ENCODE data around the gene NLGN1. TPM values are rescaled to one million over a fixed set of nuclear protein-coding genes. Genes with fewer than 3 reads are reported as not detected.

The NLGN1 gene
- total RNA-seq, 1 experiment from 2014 or later = not detected

DNA sequence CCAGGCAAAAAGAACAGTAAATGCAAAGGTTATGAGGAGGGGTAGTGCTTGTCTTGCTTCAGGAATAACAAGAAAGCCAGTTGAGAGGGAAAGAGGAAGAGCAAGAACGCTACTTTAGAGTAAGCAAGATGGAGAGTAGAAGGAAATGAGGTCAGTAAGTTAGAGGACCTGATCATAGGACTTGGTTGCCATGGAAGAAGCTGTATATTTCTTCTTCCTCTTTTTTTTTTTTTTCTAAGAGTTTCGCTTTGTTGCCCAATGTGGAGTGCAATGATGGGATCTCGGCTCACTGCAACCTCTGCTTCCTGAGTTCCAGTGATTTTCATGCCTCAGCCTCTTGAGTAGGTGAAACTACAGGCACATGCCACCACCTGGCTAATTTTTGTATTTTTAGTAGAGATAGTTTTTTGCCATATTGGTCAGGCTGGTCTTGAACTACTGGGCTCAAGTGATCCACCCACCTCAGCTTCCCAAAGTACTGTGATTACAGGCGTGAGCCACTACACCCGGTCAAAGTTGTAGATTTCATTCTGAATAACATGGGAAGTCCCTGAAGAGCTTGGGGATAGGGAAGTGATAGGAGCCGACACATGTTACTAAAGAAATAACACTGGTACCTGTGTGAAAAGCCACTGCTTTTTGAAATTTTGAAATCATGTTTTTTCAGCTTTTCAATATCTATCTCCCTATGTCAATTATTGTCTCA lies 933.7 kb downstream of the NLGN1 start:
- H3K36me3 Mint-ChIP-seq (ENCODE audit: insufficient read depth, unreplicated experiment) = no peaks in the 10 kb centered on the region
- no peak overlapping the region for H3K4me3 Mint-ChIP-seq (ENCODE audit: unreplicated experiment)
- no peak for DNase-seq (ENCODE audit: unreplicated experiment)
- intact Hi-C loops (cut with micrococcal nuclease) = no loop called here
- no TSS peak for BruUV-seq (replicated peaks)
- H3K27ac Mint-ChIP-seq (ENCODE audit: low read depth, unreplicated experiment) = no peak overlapping the region
- H3K4me1 Mint-ChIP-seq (ENCODE audit: insufficient read depth, unreplicated experiment) = peaks cover 9% of the 10 kb centered on the region
- H3K9me3 Mint-ChIP-seq (ENCODE audit: unreplicated experiment) = peaks cover 8% of the 10 kb centered on the region
- no peaks in the 10 kb centered on the region for H3K27me3 Mint-ChIP-seq (ENCODE audit: insufficient read depth, unreplicated experiment)
- POLR2A ChIA-PET = no interaction called here
- TF ChIP-seq CTCF (IDR thresholded peaks at IDR 0.05; ENCODE audit: unreplicated experiment) = no peak
- CTCF ChIA-PET = interaction anchor here (0.5 kb wide), 1 partner anchor 339 kb away, joined by 3 read pairs; no protein-coding TSS in a partner anchor

GRCh38 chr3:174332391-174332790 lies 934.8 kb downstream of the NLGN1 start:
- Mint-ChIP-seq H3K4me1 (ENCODE audit: insufficient read depth, unreplicated experiment) (peaks cover 9% of the 10 kb centered on the region), H3K36me3 (ENCODE audit: insufficient read depth, unreplicated experiment) (no peaks in the 10 kb centered on the region), H3K27me3 (ENCODE audit: insufficient read depth, unreplicated experiment) (no peaks in the 10 kb centered on the region), H3K9me3 (ENCODE audit: unreplicated experiment) (peaks cover 8% of the 10 kb centered on the region), H3K27ac (ENCODE audit: low read depth, unreplicated experiment) (no peak overlapping the region), H3K4me3 (ENCODE audit: unreplicated experiment) (no peak overlapping the region)
- no TSS peak for BruUV-seq (replicated peaks)
- no peak for TF ChIP-seq CTCF (IDR thresholded peaks at IDR 0.05; ENCODE audit: unreplicated experiment)
- no peak for DNase-seq (ENCODE audit: unreplicated experiment)
- intact Hi-C loops (cut with micrococcal nuclease) = no loop called here
- ChIA-PET CTCF (no interaction called here), POLR2A (no interaction called here)

DNA sequence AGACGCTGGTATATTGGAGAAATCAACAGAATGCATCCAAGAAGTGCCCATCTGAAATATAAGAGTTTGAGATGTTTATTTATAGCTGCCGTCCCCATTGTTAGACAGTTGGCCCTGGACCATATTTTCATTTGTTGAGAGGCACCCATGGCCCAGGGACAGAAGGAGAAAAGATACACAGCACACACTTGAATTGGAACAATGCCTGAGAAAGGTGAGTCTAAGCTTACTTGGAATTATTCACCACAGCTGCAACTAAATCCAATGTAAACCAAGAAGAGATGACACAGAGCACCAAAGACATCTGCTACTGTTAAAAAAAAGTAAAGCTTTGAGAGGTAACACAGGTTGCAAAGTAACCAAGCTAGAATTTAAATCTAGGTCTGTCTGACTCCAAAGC lies 936.1 kb downstream of the NLGN1 start:
- ChIA-PET POLR2A (interaction anchor here (0.7 to 0.8 kb wide), 2 partner anchors 27 to 52 kb away, joined by 3 read pairs; no protein-coding TSS in a partner anchor), CTCF (no interaction called here)
- no peak for DNase-seq (ENCODE audit: unreplicated experiment)
- peaks cover 8% of the 10 kb centered on the region for H3K9me3 Mint-ChIP-seq (ENCODE audit: unreplicated experiment)
- no peaks in the 10 kb centered on the region for H3K27me3 Mint-ChIP-seq (ENCODE audit: insufficient read depth, unreplicated experiment)
- H3K27ac Mint-ChIP-seq (ENCODE audit: low read depth, unreplicated experiment) = no peak overlapping the region
- no peak for TF ChIP-seq CTCF (IDR thresholded peaks at IDR 0.05; ENCODE audit: unreplicated experiment)
- intact Hi-C loops (cut with micrococcal nuclease) = no loop called here
- H3K4me1 Mint-ChIP-seq (ENCODE audit: insufficient read depth, unreplicated experiment) = peaks cover 9% of the 10 kb centered on the region
- no peak overlapping the region for H3K4me3 Mint-ChIP-seq (ENCODE audit: unreplicated experiment)
- H3K36me3 Mint-ChIP-seq (ENCODE audit: insufficient read depth, unreplicated experiment) = no peaks in the 10 kb centered on the region
- BruUV-seq (replicated peaks) = no TSS peak

DNA sequence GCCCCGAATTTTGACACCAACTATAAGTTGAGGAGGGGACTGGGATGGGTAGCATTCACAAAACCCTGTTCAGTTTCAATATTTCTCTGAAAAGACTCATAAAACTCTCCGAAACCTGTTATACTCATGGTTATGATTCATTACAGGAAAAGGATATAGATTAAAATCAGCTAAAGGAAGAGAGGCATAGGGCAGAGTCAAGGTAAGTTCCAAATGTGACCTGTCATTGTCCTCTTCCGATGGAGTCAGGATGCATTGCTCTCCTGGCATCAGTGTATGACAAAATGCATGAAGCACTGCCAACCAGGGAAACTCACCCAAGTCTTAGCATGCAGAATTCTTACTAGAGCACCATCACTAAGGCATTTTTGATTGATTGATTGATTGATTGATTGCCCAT lies 936.6 kb downstream of the NLGN1 start:
- no TSS peak for BruUV-seq (replicated peaks)
- no peak for DNase-seq (ENCODE audit: unreplicated experiment)
- H3K9me3 Mint-ChIP-seq (ENCODE audit: unreplicated experiment) = peaks cover 4% of the 10 kb centered on the region
- no peaks in the 10 kb centered on the region for H3K36me3 Mint-ChIP-seq (ENCODE audit: insufficient read depth, unreplicated experiment)
- no peak overlapping the region for H3K27ac Mint-ChIP-seq (ENCODE audit: low read depth, unreplicated experiment)
- peaks cover 6% of the 10 kb centered on the region for H3K4me1 Mint-ChIP-seq (ENCODE audit: insufficient read depth, unreplicated experiment)
- TF ChIP-seq CTCF (IDR thresholded peaks at IDR 0.05; ENCODE audit: unreplicated experiment) = no peak
- H3K27me3 Mint-ChIP-seq (ENCODE audit: insufficient read depth, unreplicated experiment) = no peaks in the 10 kb centered on the region
- CTCF ChIA-PET = interaction anchor here (0.7 kb wide), 1 partner anchor 72 kb away, joined by 3 read pairs; no protein-coding TSS in a partner anchor
- intact Hi-C loops (cut with micrococcal nuclease) = no loop called here
- POLR2A ChIA-PET = interaction anchor here (0.7 to 0.8 kb wide), 2 partner anchors 27 to 52 kb away, joined by 3 read pairs; no protein-coding TSS in a partner anchor
- no peak overlapping the region for H3K4me3 Mint-ChIP-seq (ENCODE audit: unreplicated experiment)

All from MCF 10A (cell line).